ENCODE data around the gene RERG.

- TF ChIP-seq CTCF (IDR thresholded peaks at IDR 0.05), result no peak
- TF ChIP-seq POLR2A (IDR thresholded peaks at IDR 0.05), result no peak
Measured at GRCh38 chr12:15214851-15215601, 6.2 kb downstream of the RERG start.

Data from lower leg skin (tissue), 3 donors.